Activated CD4-positive, alpha-beta T cell treated with anti-CD3 and anti-CD28 coated beads, Interleukin-2, Interleukin-4, amounts not matched to agents 100 ng/mL and 50 ng/mL, durations not matched to agents 16 hours and 8 hours (primary cell): ENCODE data around the gene ELFN1.

Source experiments
- DNase-seq: peaks from one replicate; pipeline ENCODE4 v3.0.0-alpha.2; 2020; ENCODE audit warnings: low spot score

ELFN1 gene

GRCh38 chr7:1742555-1743303, 72.7 kb downstream of the ELFN1 start:
- no peak for DNase-seq

DNA sequence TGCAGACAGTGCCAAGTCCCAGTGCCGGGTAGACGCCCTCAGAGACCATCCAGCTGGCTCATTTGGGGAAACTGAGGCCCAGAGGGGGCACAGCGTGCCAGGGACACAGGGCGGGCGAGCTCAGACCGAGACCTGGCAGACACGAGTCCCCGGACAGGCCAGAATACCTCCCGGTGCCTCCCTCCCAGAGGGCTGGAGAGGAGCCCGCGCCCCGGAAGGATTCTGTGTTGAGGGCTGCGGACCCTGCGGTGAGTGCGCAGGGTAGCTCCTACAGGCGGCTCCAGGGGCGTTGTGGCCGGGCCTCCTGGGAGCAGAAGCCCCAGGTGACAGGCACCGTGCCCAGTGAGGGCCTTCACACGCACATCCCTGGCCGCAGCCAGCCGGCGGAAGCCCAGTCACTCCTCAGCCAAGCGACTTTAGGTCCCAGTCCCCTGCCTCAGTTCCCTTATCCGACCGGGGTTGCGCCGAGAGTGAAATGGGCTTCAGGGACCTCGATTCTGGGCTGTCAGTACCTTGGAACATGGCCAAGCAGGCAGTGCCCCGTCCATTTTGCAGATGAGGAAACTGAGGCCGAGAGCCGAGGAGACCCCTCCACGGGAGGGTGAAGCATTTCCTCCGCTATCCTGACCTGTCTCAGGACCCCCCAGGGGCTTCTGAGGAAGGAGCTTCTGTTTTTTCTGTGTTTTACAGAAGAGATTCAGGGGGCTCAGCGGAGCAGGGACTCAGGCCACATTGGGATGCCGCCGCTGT, 73.6 kb downstream of the ELFN1 start:
- DNase-seq: no peak

GRCh38 chr7:1744296-1745017, 74.4 kb downstream of the ELFN1 start:
- no peak for DNase-seq

- DNase-seq: no peak
These were observed 75.0 kb downstream of the ELFN1 start for GRCh38 chr7:1745018-1745532.

DNA sequence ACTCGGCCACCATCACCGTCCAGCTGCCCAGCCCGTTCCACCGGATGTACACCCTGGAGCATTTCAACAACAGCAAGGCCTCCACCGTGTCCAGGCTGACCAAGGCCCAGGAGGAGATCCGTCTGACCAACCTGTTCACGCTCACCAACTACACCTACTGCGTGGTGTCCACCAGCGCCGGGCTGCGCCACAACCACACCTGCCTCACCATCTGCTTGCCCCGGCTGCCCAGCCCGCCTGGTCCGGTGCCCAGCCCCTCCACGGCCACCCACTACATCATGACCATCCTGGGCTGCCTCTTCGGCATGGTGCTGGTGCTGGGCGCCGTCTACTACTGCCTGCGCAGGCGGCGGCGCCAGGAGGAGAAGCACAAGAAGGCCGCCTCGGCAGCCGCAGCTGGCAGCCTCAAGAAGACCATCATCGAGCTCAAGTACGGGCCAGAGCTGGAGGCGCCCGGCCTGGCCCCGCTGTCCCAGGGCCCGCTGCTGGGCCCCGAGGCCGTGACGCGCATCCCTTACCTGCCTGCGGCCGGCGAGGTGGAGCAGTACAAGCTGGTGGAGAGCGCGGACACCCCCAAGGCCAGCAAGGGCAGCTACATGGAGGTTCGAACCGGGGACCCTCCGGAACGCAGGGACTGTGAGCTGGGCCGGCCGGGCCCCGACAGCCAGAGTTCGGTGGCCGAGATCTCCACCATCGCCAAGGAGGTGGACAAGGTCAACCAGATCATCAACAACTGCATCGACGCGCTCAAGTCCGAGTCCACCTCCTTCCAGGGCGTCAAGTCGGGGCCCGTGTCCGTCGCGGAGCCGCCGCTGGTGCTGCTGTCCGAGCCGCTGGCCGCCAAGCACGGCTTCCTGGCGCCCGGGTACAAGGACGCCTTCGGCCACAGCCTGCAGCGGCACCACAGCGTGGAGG, 75.8 kb downstream of the ELFN1 start:
- DNase-seq: no peak

GRCh38 chr7:1746491-1746975, 76.5 kb downstream of the ELFN1 start:
- DNase-seq: no peak

- no peak for DNase-seq
These were observed 77.1 kb downstream of the ELFN1 start for GRCh38 chr7:1747004-1747801.

DNA sequence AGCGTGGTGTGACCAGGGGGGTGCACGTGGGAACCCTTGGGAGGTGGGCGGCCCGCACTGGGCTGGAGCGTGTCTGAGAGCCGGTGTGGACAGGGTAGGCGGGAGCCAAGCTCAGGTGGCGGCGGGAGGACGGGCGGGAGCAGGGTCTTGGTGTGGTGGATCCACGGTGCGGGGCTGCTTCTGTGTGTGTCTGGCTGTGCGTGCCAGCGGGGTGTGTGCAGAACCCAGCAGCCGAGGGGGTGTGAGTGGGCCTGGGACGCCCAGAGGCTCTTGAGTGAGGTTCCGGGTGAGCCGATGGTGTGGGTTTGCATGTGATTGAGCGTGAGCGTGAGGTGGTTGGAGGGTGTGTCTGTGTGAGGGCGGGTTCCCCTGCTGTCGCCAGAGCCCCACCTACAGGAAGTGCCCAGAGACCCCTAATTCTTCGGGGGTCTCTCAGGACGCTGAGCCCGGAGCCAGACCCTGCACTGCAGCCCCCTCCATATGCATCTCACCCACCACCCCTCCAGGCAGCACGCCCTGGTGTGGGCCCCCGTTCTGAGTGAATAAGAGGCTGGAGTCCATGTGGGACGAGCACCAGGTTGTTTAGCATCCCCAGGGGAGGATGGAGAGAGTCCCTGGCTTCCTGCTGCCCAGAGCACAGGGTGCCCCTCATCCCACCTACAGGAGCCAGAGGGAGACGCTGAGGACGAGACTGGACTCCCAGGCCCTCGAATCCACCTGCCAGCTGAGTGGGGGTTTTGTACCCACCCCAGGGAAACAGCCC, 78.2 kb downstream of the ELFN1 start:
- no peak for DNase-seq

- DNase-seq: no peak
These were observed 78.7 kb downstream of the ELFN1 start for GRCh38 chr7:1748839-1749173.

DNA sequence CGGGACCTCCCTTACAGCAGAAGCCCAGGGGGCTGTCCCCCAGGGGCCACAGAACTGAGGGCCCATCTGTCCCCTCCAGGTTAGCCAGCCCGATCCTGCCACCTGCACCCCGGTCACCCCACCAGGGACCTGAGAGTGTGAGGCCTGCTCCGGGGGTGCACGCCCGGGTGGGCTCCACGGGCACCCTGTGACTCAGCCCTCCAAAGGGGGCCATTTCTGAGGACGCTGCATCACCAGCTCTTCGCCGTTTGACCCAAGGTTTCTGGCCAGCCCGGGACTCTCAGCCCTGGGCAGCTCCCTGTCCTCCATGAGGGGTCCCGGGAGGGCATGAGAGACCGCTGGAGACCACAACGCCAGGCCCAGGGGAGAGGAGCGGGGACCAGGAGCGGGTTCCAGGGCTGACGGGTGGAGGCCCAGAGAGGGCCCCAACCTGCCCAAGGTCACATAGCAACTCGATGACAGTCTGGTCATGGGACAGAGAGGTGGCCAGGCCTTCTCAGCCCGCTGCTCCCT, 79.3 kb downstream of the ELFN1 start:
- DNase-seq: no peak

GRCh38 chr7:1749864-1750466, 79.9 kb downstream of the ELFN1 start:
- no peak for DNase-seq

DNA sequence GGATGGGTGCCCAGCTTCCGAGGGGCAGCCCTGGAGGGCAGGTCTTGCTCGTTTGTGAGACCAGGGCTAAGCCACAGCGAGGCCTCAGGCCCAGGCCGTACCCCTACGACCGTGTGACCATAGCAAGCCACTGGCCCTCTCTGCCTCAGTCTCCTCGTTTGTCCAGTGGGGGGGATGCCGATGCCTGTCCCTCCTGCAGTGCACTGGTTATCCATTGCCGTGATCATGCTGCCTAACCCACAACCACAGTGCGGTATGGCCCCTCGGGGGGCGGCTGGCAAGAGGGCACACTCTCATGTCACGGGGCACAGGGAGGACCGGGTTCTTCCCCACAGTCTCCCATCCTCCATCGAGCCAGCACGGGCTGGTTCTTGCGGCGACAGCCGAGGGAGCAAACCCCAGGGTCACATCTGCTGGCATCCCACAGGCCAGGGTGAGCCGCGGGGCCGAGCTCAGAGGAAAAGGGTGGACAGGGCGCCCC, 80.5 kb downstream of the ELFN1 start:
- no peak for DNase-seq

GRCh38 chr7:1752111-1752510, 82.0 kb downstream of the ELFN1 start:
- DNase-seq: no peak

GRCh38 chr7:1752771-1753563, 82.9 kb downstream of the ELFN1 start:
- no peak for DNase-seq

GRCh38 chr7:1753564-1753867, 83.4 kb downstream of the ELFN1 start:
- no peak for DNase-seq

GRCh38 chr7:1754345-1754908, 84.3 kb downstream of the ELFN1 start:
- no peak for DNase-seq

GRCh38 chr7:1755783-1756625, 85.9 kb downstream of the ELFN1 start:
- no peak for DNase-seq
